Measurements from ENCODE around the gene PCDHGA1.

GRCh38 chr5:141560151-141560550 lies 229.8 kb downstream of the PCDHGA1 start:
- no peak for TF ChIP-seq CTCF (IDR thresholded peaks at IDR 0.05; ENCODE audit: low read depth, low read length)
- TF ChIP-seq EZH2phosphoT487 (IDR thresholded peaks at IDR 0.05; ENCODE audit: low read depth) = no peak
